HL-60 (cell line): Measurements from ENCODE around the gene PRLR.
A peak's percentile ranks its signal among the peaks of the same experiment; 100 is the strongest.

Experiments used
- DNase-seq, 2 experiments: peaks; one replicate each; pipeline ENCODE4 v3.0.0-alpha.2; 2010 to 2020; ENCODE audit warnings: low read depth in 1 of 2, low spot score in 1 of 2
- H3K27ac ChIP-seq: fragments of 250-450 bp; sonication (Bioruptor Pico); replicated peaks from 2 replicates; pipeline ENCODE4 v1.5.1; 2020; ENCODE audit warnings: mild to moderate bottlenecking, moderate library complexity
- H3K27me3 ChIP-seq: fragments of 250-450 bp; sonication (Bioruptor Pico); 2 replicates; pipeline ENCODE4 v1.5.1; 2021; ENCODE audit warnings: mild to moderate bottlenecking, moderate library complexity; ENCODE audit not compliant: insufficient read depth, poor library complexity, severe bottlenecking
- H3K4me3 ChIP-seq: replicated peaks from 2 replicates; pipeline ENCODE4 v1.5.1; 2011; ENCODE audit warnings: mild to moderate bottlenecking, control low read depth, low read length; ENCODE audit not compliant: insufficient read depth
- CTCF ChIP-seq: IDR thresholded peaks from one replicate; pipeline ENCODE4 v1.5.1; 2011; ENCODE audit warnings: low read length, control low read depth, inconsistent platforms; ENCODE audit not compliant: insufficient read depth
- GABPA ChIP-seq: IDR thresholded peaks from 2 replicates; pipeline ENCODE4 v1.6.1; 2012; ENCODE audit warnings: low read depth
- POLR2AphosphoS5 ChIP-seq: IDR thresholded peaks from 2 replicates; pipeline ENCODE4 v1.6.1; 2012; ENCODE audit warnings: low read depth
- REST ChIP-seq: IDR thresholded peaks from 2 replicates; pipeline ENCODE4 v1.6.1; 2012; ENCODE audit warnings: low read depth; ENCODE audit not compliant: insufficient replicate concordance
- SPI1 ChIP-seq: IDR thresholded peaks from 2 replicates; pipeline ENCODE4 v1.6.1; 2012; ENCODE audit warnings: low read depth, mild to moderate bottlenecking, borderline replicate concordance

Gene PRLR

DNA sequence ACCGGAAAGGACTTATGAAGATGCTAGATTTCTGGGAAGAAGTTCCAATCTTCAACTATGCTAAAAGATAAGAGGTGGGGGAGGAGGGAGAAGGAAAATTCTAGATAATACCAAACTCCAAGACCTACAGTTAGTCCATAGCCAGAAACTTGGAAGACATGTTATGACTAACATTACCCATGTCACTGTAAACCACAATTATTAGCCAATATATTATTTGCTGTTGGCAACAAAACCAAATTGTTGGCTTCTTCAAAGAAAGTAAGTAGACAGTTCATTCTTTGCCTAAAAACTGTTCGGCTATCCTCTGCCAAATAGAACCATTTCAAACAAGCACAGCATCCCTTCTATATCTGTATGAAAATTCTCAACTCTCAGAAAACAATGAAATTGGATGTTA lies 25.1 kb downstream of the PRLR start:
- H3K27ac ChIP-seq = no peak overlapping the region
- DNase-seq = no peak
- no peak overlapping the region for H3K4me3 ChIP-seq
- H3K27me3 ChIP-seq = no peaks in the 10 kb centered on the region
- TF ChIP-seq CTCF (no peak), POLR2AphosphoS5 (no peak), REST (no peak), GABPA (no peak), SPI1 (no peak)

GRCh38 chr5:35203403-35203802 lies 26.9 kb downstream of the PRLR start:
- Histone ChIP-seq H3K4me3 (no peak overlapping the region), H3K27me3 (no peaks in the 10 kb centered on the region), H3K27ac (no peak overlapping the region)
- DNase-seq = no peak
- TF ChIP-seq SPI1 (no peak), POLR2AphosphoS5 (no peak), GABPA (no peak), CTCF (no peak), REST (no peak)

DNA sequence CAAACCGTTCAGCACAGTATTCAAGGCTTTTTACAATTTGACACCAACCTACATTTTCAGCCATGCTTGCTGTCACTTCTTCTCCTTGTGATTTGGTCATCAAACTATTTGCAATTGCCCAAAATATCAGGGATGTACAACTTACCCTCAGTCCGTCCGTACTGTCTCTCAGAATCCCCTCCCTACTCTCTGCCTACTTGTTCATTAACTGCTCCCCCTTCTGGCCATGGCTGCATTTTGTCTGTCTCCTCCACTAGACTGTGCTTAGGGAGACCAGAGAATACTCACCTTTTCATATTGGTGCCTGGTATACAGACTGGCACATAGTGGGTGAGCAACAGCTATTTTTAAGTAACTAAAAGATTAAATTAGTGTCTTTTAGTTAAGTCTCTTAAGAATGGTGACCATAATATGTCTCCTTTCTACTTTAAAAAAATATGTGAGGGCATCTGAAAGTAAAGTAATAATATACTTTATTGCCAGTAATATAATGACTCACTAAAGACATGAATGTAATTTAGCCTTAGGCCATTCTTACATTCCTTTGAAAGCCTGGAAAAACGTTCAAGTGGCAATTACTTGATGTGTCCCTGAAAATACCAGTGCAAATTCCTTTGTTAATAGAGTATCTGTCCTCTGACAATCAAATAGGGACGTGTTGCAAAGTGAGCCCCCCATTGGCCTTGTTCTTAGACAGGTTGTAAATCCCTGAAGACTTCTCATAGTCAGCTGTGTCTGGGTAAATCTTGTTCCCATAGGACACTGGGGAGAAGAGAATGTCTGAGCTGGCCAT lies 27.8 kb downstream of the PRLR start:
- Histone ChIP-seq H3K27ac (no peak overlapping the region), H3K4me3 (no peak overlapping the region), H3K27me3 (no peaks in the 10 kb centered on the region)
- TF ChIP-seq CTCF = peak; percentile 3
- TF ChIP-seq SPI1 = no peak
- peak in 1 of 2 experiments; percentile 53 for DNase-seq

- Histone ChIP-seq H3K27me3 (no peaks in the 10 kb centered on the region), H3K27ac (no peak overlapping the region), H3K4me3 (no peak overlapping the region)
- TF ChIP-seq REST = no peak
- no peak for TF ChIP-seq GABPA
- no peak for DNase-seq
These were observed 29.0 kb downstream of the PRLR start for GRCh38 chr5:35201291-35201690.
